NCI-H524 treated with DMSO at 0.1 percent for 48 hours (cell line): ENCODE measurements around the gene WIPI1.
"Not testable (repeated sequence)": the region's sequence is repeated elsewhere in the genome, so short reads cannot be mapped to it uniquely, and the experiment has no call there.

ENCODE experiments used
- DNase-seq: peaks from one replicate; lab custom pipeline; 2025; lab: John Stamatoyannopoulos, UW

The WIPI1 gene

DNA sequence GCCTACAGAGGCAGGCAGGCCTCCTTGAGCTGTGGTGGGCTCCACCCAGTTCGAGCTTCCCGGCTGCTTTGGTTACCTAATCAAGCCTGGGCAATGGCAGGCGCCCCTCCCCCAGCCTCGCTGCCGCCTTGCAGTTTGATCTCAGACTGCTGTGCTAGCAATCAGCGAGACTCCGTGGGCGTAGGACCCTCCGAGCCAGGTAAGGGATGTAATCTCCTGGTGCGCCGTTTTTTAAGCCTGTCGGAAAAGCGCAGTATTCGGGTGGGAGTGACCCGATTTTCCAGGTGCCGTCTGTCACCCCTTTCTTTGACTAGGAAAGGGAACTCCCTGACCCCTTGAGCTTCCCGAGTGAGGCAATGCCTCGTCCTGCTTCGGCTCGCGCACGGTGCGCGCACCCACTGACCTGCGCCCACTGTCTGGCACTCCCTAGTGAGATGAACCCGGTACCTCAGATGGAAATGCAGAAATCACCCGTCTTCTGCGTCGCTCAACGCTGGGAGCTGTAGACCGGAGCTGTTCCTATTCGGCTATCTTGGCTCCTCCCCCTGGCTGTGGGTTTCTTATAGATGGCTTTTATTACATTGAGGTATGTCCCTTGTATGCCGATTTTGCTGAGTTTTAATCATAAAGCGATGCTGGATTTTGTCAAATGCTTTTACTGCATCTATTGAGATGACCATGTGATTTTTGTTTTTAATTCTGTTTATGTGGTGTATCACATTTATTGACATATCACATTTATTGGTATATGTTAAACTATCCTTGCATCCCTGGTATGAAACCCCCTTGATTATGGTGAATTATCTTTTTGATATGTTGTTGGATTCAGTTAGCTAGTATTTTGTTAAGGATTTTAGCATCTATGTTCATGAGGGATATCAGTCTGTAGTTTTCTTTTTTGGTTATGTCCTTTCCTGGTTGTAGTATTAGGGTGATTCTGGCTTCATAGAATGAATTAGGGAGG, 43.4 kb downstream of the WIPI1 start:
- not testable (repeated sequence) for DNase-seq

- not testable (repeated sequence) for DNase-seq
Measured at GRCh38 chr17:68407656-68408055, 49.6 kb downstream of the WIPI1 start.

DNA sequence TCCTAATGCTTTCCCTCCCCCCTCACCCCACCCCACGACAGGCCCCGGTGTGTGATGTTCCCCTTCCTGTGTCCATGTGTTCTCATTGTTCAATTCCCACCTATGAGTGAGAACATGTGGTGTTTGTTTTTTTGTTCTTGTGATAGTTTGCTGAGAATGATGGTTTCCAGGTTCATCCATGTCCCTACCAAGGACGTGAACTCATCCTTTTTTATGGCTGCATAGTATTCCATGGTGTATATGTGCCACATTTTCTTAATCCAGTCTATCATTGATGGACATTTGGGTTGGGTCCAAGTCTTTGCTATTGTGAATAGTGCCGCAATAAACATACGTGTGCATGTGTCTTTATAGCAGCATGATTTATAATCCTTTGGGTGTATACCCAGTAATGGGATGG, 53.5 kb downstream of the WIPI1 start:
- not testable (repeated sequence) for DNase-seq

DNA sequence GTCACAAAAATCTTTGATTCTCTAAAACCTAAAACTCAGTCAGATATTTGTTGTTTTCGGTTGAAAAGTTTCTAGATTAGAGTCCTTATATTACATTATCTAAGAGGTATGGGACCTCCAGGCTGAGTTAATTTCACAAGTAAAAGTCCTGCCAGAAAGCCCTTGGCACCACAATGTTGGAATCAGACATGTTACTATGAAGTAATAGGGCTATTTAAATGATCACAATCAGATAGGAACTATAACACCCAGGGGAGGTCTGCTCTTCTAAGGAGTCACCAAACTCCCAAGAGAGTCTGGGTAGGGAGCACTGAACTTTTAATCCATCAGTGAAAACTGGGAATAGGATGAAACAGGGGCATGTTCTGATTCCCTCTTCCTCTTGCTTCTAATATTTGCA, 54.2 kb downstream of the WIPI1 start:
- no peak for DNase-seq

- DNase-seq = no peak
Measured at GRCh38 chr17:68401288-68401687, 56.0 kb downstream of the WIPI1 start.

- DNase-seq = no peak
Measured at GRCh38 chr17:68400404-68400735, 56.9 kb downstream of the WIPI1 start.

DNA sequence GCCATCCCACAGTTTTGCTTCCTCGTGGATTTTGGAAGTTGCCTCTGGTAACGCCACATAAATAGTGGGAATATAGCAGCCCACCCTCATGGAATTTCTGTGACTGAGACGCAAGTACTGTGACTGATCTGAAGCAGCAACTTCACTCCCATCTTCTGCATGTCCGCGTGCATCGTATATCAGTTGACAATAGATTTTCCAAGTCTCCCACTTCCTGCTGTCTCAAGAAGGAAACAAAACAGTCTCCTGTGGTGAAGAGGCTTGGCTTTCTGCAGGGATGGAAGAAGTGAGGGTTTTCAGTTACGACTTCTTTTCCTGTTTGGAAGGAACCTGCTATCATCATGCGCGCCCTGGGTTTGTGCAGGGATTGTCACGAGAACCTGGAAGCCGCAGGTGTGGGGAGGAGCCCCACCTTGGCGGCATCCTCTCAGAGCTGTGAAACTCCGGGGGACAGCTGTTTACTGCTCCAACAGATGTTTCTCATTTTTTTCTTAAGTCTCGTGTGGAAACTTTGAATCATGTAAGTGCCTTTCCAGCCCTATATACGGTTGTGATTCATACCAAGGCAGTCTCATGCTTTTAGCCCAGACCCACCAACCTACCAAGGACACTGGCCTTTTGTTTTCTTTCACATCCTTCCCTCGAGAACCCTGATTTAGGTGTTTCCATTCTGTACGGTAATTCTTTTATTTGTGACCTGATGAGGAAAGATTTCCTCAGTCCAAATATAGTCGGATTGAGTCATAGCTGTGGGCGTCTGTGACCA, 57.5 kb downstream of the WIPI1 start:
- DNase-seq = no peak

GRCh38 chr17:68398691-68399637, 58.3 kb downstream of the WIPI1 start:
- no peak for DNase-seq

DNA sequence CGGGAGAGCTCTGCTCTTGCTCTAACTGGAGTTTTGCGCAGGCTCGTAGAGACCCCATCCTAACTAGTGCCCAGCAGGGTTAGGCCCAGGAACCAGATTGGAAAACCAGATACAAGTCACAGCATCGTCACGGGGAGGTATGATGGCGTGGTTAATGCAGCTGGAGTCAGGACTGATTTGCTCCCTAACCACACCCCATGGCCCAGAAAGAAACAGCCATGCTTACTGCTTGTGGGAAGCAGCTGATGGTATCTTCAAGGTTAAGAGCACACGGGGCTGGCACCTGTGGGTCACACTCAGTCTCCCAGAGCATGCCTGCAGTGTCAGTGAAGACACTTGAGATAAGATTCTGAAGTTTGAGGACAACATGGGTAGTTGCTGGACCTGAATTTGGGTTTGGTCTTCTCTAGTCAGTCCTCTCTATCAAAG, 60.2 kb downstream of the WIPI1 start:
- DNase-seq = no peak

DNA sequence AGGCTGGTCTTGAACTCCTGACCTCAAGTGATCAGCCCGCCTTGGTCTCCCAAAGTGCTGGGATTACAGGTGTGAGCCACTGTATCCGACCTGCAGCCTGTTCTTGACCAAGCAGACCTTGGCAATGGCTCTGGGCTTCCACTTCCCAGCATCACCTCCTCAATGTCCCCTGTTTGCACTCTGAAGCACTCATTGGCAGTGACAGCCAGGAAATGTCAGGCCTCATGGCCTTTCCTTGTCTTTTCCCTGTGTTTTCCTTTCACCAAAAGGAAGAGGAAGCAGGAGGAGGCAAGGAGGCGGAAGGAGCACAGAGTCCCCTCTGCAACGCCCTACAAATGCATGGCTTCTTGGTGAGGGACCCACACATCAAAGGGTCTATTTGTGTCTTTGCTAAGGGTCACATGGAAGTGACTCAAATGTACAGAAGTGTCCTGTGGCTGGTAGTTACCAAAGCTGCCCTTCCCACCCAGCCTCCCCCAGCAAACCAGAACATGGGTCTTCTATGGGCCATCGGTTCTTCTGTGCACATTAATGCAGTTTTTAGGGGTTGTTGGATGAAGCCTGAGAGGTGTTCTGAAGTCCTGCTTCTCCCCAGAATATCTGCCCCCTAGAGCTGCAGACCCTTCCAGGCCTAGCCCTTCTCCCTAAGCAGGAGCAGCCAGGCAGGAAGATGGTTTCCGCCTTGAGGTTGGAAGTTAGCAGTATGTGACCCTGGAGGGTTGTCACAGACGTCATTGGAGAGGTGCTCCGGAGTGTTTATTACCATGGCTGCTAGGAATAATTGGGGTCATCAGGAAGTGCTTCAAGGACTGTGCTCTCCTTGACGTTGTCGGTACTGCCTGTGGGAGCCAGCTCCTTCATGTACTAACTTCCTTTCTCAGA, 60.8 kb downstream of the WIPI1 start:
- no peak for DNase-seq

GRCh38 chr17:68394608-68395331, 62.5 kb downstream of the WIPI1 start:
- DNase-seq = no peak

DNA sequence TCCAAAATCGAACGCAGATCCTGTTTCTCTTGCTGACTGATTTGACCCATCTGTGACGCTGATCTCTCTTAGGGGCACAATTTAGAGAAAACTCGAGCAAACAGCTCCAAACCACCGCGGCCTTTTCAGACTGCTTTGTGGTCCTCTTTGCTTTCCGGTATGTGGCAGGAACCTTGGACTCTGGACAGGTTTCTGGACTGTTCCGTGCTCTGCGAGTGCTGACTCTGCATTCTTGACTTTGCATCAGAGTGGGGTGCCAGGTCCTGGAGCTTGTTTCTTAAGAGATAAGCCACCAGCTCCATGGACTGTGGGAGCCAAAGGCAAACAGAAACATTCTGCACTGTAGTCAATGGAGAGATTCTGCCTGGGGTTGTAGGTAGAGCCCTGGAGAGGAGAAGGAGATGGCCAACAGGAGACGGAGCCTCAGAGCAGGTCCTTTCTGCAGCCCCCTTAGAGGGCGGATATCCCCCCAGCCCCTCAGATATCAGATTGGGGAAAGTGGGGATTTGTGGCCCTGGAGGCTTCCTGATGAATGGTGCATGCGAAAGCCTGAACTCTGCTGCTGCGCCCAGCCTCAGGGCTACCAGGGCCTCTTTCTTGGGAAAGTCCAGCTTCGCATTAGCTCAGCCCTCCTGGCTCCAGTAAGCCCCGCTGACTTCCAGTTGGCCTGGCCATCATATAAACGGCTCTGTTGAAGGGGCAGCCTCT, 65.6 kb downstream of the WIPI1 start:
- no peak for DNase-seq

- DNase-seq = no peak
Measured at GRCh38 chr17:68390888-68391545, 66.3 kb downstream of the WIPI1 start.

DNA sequence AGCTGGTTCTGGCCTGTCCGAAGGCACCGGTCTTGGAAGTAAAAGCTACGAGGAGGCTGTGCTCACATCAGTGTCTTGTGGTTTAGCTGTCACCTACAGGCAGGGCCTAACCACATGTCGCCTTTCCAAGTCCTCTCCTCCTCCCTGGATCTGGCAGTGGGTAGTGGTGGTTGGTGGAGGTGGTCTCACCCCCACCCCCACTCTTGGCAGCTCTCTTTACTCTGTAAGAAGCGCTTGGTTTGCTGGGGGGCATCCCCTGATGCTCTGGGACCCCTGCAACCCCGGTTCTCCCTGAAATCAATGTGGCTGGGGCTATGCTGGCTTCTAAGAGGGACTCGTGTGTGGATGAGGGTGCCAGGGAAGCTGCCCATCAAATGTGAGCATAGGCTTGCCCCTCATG, 68.3 kb downstream of the WIPI1 start:
- DNase-seq = no peak

DNA sequence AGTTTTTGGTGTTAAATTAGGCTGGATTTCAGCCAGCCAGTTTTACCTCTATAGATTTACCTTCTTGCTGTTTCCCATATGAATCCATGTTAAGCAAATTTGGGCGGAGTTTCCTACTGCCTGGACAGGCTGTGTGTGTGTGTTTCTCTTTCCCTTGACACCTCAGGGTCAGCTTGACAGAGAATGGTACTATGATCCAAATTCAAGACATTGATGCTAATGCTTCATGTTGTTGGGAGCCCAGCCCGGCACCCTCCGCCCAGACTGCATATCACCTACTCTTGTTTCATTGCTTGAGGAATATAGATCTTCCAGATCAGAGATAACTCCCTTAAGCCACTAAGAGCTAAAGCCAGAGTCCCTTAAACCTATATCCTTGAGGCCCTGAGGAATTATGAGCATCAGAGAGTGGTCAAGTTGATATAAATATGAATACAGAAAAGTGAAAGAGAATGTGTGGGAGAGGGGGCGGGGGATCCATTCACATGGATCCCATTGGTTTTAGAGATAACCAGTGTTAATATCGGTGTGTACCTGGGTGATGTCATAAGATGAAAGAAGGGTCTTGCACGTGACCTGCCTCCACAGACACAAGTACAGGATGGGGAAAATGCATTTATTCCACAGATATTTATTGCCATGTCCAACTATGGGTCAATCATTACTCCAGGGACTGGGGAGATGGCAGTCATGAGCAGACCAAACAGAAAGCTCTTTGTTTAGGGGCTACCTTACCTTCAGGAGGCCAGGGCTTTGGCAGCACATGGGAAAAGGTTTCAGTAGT, 69.7 kb downstream of the WIPI1 start:
- no peak for DNase-seq

- DNase-seq = no peak
Measured at GRCh38 chr17:68385490-68386215, 71.6 kb downstream of the WIPI1 start.

DNA sequence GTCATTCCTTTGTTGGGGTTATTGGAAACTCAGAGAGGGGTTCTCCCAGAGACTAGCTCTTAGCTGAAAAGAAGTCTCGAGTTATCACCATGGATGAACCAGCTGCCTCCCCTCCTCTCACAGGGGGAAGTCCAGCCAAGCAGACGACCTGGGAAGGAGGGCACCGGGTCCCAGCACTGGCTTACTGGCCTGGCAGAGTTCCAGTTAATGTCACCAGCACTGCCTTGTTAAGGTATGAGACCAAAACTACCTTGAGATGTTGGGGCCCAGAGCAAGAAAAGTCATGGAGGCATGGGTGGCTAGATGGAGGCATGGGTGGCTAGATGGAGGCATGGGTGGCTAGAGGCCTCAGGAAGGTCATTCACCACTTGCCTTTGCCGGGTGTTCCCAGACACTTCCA, 72.4 kb downstream of the WIPI1 start:
- no peak for DNase-seq

DNA sequence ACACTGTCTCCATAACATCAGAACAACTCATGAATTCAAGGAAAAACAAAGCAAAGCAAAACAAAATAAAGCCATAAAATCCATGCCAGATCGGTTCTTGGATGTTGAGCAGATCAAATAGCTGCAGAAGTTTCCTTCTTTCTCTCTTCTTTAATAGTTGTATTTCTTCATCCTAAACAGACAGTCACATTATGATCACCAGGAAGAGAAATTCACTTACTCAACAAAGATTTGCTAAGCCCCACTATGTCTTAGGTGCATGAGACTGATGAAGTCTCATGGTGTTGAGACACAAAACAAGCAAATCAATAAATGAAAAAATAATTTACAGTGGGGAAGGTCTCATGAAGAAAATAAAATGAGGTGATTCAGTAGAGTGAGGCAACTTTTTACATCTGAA, 72.8 kb downstream of the WIPI1 start:
- no peak for DNase-seq
